WTC11 (cell line): Measurements from ENCODE around the gene GSDMA. TPM values are rescaled to one million over a fixed set of nuclear protein-coding genes. Genes with fewer than 3 reads are reported as not detected.

ENCODE experiments used
- ATAC-seq: fragments of 200-7000 bp; cut with Tn5 transposase; 2 replicates; pipeline ENCODE4 v1.10.0; 2021; ENCODE audit warnings: mild to moderate bottlenecking, moderate library complexity
- CTCF ChIA-PET: fragments of 300-600 bp; sonication (Branson Sonifier 250); formaldehyde crosslinking; loops from one replicate; lab custom pipeline; 2021; ENCODE audit warnings: antibody characterized with exemption; lab: Charles Lee
- POLR2A ChIA-PET: fragments of 350-600 bp; sonication (Branson Sonifier 250); formaldehyde crosslinking; loops from one replicate; lab custom pipeline; 2021; ENCODE audit warnings: antibody characterized with exemption; lab: Charles Lee
- DNase-seq: peaks from one replicate; pipeline ENCODE4 v3.0.0; 2021; ENCODE audit warnings: low spot score
- H3K27ac Mint-ChIP-seq: 2 replicates; pipeline ENCODE4 v1.8.0; 2021; ENCODE audit warnings: mixed read lengths
- H3K27me3 Mint-ChIP-seq: 2 replicates; pipeline ENCODE4 v1.8.0; 2021; ENCODE audit warnings: low read depth, mild to moderate bottlenecking, moderate library complexity, mixed read lengths
- H3K36me3 Mint-ChIP-seq: 2 replicates; pipeline ENCODE4 v1.8.0; 2021; ENCODE audit warnings: mixed read lengths
- H3K4me1 Mint-ChIP-seq: 2 replicates; pipeline ENCODE4 v1.8.0; 2022; ENCODE audit warnings: mixed read lengths
- H3K4me3 Mint-ChIP-seq: 2 replicates; pipeline ENCODE4 v1.8.0; 2021; ENCODE audit warnings: mild to moderate bottlenecking, moderate library complexity, mixed read lengths
- H3K9me3 Mint-ChIP-seq: 2 replicates; pipeline ENCODE4 v1.8.0; 2021; ENCODE audit warnings: mixed read lengths
- EMX1 ChIP-seq: fragments of 250-450 bp; sonication (Bioruptor Pico); IDR thresholded peaks from 2 replicates; pipeline ENCODE4 v1.8.0; 2021; ENCODE audit warnings: mild to moderate bottlenecking
- FOXJ3 ChIP-seq: sonication (generic); formaldehyde crosslinking; IDR thresholded peaks from 2 replicates; pipeline ENCODE4 v1.9.0; 2021; ENCODE audit warnings: missing genetic modification reagents, mild to moderate bottlenecking, borderline replicate concordance
- GABPB1 ChIP-seq: sonication (generic); formaldehyde crosslinking; IDR thresholded peaks from 2 replicates; pipeline ENCODE4 v1.8.1; 2023; ENCODE audit warnings: mild to moderate bottlenecking, missing genetic modification reagents
- JUN ChIP-seq: sonication (generic); formaldehyde crosslinking; IDR thresholded peaks from 2 replicates; pipeline ENCODE4 v1.8.0; 2023; ENCODE audit warnings: mild to moderate bottlenecking, missing genetic modification reagents
- NFE2L1 ChIP-seq: sonication (generic); formaldehyde crosslinking; IDR thresholded peaks from 2 replicates; pipeline ENCODE4 v1.8.1; 2023; ENCODE audit warnings: missing genetic modification reagents
- OVOL2 ChIP-seq: fragments of 250-450 bp; sonication (Bioruptor Pico); IDR thresholded peaks from 2 replicates; pipeline ENCODE4 v1.9.0; 2021; ENCODE audit warnings: mild to moderate bottlenecking, borderline replicate concordance
- ZNF219 ChIP-seq: sonication (generic); formaldehyde crosslinking; IDR thresholded peaks from 2 replicates; pipeline ENCODE4 v1.8.0; 2023; ENCODE audit warnings: missing genetic modification reagents, mild to moderate bottlenecking, borderline replicate concordance
- ZNF671 ChIP-seq: fragments of 250-450 bp; sonication (Bioruptor Pico); IDR thresholded peaks from 2 replicates; pipeline ENCODE4 v1.8.0; 2021; ENCODE audit warnings: mild to moderate bottlenecking
- total RNA-seq: library from RNA; stranded (reverse); gene quantifications from 3 replicates; pipeline ENCODE4 v1.2.3, GENCODE V29; 2021
- TF ChIP-seq, protein P1 (sequence below): sonication (generic); formaldehyde crosslinking; conservative IDR thresholded peaks from 2 replicates; pipeline ENCODE4 v1.8.1; 2023; ENCODE audit warnings: mild to moderate bottlenecking, low read depth, missing genetic modification reagents, moderate library complexity
- TF ChIP-seq, protein P2 (sequence below): sonication (generic); formaldehyde crosslinking; IDR thresholded peaks from 2 replicates; pipeline ENCODE4 v1.8.1; 2023; ENCODE audit warnings: mild to moderate bottlenecking, moderate library complexity, missing genetic modification reagents
- TF ChIP-seq, protein P3 (sequence below): sonication (generic); formaldehyde crosslinking; IDR thresholded peaks from 2 replicates; pipeline ENCODE4 v1.8.0; 2022; ENCODE audit warnings: mild to moderate bottlenecking, missing genetic modification reagents
- TF ChIP-seq, protein P4 (sequence below): sonication (generic); formaldehyde crosslinking; IDR thresholded peaks from 2 replicates; pipeline ENCODE4 v1.8.1; 2023; ENCODE audit warnings: mild to moderate bottlenecking, missing genetic modification reagents, moderate library complexity
- TF ChIP-seq, protein P5 (sequence below): sonication (generic); formaldehyde crosslinking; IDR thresholded peaks from 2 replicates; pipeline ENCODE4 v1.8.1; 2022; ENCODE audit warnings: mild to moderate bottlenecking, missing genetic modification reagents, moderate library complexity, borderline replicate concordance
- TF ChIP-seq, protein P6 (sequence below): sonication (generic); formaldehyde crosslinking; IDR thresholded peaks from 2 replicates; pipeline ENCODE4 v1.8.1; 2022; ENCODE audit warnings: missing genetic modification reagents, borderline replicate concordance
- TF ChIP-seq, protein P7 (sequence below): sonication (generic); formaldehyde crosslinking; IDR thresholded peaks from 2 replicates; pipeline ENCODE4 v1.8.1; 2023; ENCODE audit warnings: mild to moderate bottlenecking, missing genetic modification reagents

The GSDMA gene
- total RNA-seq, 1 experiment from 2014 or later = not detected

DNA sequence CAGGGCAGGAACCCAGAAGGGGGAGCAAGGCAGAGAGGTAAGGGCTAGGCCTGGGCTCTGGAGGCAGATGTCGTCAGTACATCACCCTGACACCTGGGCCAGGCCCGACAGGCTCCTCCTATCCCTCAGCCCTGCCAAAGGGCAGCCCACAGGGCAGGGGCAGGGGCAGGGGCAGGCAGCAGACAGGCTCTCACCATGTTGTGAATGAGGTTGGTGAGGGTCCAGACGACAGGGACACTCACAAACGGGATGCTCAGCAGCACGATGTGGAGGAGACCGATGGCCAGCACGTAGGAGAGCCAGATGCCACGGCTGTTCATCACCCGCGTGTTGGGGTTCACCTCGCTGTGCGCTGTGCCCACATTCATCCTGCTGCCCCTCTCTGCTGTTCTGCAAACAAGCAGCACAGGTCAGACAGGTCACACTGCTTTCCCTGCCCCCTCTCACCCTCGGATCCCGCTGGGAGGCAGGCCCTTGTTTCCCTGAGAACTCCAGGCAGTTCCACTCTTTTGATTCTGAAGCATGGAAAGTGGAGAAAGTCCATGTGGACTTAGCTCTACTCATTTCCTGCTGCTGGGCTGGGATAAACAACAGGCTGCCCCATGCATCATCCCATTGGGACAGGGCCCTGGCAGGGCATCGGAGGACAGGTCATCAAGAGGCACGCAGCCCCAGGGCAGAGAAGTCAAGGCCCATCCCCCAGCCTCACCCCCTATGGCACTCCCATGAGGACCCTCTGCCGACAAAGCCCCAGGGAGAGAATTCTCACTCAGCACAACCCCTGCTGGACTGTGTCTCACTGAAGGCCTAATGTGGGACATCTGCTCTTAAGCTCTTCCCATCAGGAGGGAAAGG lies 38.7 kb upstream of the GSDMA start:
- Mint-ChIP-seq H3K36me3 (peaks cover 17% of the 10 kb centered on the region), H3K27ac (peak overlapping the region; percentile 79; the same call in 1 of the 2 replicates), H3K9me3 (no peaks in the 10 kb centered on the region), H3K4me3 (no peak overlapping the region), H3K4me1 (peaks cover 34% of the 10 kb centered on the region), H3K27me3 (peaks cover 4% of the 10 kb centered on the region; the same call in 1 of the 2 replicates)
- ATAC-seq (no peak), DNase-seq (peak; percentile 27)
- TF ChIP-seq, protein P1, sequence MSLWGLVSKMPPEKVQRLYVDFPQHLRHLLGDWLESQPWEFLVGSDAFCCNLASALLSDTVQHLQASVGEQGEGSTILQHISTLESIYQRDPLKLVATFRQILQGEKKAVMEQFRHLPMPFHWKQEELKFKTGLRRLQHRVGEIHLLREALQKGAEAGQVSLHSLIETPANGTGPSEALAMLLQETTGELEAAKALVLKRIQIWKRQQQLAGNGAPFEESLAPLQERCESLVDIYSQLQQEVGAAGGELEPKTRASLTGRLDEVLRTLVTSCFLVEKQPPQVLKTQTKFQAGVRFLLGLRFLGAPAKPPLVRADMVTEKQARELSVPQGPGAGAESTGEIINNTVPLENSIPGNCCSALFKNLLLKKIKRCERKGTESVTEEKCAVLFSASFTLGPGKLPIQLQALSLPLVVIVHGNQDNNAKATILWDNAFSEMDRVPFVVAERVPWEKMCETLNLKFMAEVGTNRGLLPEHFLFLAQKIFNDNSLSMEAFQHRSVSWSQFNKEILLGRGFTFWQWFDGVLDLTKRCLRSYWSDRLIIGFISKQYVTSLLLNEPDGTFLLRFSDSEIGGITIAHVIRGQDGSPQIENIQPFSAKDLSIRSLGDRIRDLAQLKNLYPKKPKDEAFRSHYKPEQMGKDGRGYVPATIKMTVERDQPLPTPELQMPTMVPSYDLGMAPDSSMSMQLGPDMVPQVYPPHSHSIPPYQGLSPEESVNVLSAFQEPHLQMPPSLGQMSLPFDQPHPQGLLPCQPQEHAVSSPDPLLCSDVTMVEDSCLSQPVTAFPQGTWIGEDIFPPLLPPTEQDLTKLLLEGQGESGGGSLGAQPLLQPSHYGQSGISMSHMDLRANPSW (CRISPR knock-in tag) = no peak
- no peak for TF ChIP-seq OVOL2 (CRISPR knock-in tag)
- TF ChIP-seq, protein P2, sequence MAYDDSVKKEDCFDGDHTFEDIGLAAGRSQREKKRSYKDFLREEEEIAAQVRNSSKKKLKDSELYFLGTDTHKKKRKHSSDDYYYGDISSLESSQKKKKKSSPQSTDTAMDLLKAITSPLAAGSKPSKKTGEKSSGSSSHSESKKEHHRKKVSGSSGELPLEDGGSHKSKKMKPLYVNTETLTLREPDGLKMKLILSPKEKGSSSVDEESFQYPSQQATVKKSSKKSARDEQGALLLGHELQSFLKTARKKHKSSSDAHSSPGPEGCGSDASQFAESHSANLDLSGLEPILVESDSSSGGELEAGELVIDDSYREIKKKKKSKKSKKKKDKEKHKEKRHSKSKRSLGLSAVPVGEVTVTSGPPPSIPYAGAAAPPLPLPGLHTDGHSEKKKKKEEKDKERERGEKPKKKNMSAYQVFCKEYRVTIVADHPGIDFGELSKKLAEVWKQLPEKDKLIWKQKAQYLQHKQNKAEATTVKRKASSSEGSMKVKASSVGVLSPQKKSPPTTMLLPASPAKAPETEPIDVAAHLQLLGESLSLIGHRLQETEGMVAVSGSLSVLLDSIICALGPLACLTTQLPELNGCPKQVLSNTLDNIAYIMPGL (CRISPR knock-in tag) = no peak
- no peak for TF ChIP-seq ZNF219 (CRISPR knock-in tag)
- TF ChIP-seq, protein P3, sequence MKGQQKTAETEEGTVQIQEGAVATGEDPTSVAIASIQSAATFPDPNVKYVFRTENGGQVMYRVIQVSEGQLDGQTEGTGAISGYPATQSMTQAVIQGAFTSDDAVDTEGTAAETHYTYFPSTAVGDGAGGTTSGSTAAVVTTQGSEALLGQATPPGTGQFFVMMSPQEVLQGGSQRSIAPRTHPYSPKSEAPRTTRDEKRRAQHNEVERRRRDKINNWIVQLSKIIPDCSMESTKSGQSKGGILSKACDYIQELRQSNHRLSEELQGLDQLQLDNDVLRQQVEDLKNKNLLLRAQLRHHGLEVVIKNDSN (CRISPR knock-in tag) = no peak
- TF ChIP-seq, protein P4, sequence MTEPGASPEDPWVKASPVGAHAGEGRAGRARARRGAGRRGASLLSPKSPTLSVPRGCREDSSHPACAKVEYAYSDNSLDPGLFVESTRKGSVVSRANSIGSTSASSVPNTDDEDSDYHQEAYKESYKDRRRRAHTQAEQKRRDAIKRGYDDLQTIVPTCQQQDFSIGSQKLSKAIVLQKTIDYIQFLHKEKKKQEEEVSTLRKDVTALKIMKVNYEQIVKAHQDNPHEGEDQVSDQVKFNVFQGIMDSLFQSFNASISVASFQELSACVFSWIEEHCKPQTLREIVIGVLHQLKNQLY (CRISPR knock-in tag) = no peak
- TF ChIP-seq NFE2L1 (CRISPR knock-in tag) = no peak
- no peak for TF ChIP-seq JUN (CRISPR knock-in tag)
- TF ChIP-seq EMX1 (CRISPR knock-in tag) = no peak
- TF ChIP-seq, protein P5, sequence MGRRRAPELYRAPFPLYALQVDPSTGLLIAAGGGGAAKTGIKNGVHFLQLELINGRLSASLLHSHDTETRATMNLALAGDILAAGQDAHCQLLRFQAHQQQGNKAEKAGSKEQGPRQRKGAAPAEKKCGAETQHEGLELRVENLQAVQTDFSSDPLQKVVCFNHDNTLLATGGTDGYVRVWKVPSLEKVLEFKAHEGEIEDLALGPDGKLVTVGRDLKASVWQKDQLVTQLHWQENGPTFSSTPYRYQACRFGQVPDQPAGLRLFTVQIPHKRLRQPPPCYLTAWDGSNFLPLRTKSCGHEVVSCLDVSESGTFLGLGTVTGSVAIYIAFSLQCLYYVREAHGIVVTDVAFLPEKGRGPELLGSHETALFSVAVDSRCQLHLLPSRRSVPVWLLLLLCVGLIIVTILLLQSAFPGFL (CRISPR knock-in tag) = peak; percentile 42; the same call in 1 of the 2 replicates
- TF ChIP-seq, protein P6, sequence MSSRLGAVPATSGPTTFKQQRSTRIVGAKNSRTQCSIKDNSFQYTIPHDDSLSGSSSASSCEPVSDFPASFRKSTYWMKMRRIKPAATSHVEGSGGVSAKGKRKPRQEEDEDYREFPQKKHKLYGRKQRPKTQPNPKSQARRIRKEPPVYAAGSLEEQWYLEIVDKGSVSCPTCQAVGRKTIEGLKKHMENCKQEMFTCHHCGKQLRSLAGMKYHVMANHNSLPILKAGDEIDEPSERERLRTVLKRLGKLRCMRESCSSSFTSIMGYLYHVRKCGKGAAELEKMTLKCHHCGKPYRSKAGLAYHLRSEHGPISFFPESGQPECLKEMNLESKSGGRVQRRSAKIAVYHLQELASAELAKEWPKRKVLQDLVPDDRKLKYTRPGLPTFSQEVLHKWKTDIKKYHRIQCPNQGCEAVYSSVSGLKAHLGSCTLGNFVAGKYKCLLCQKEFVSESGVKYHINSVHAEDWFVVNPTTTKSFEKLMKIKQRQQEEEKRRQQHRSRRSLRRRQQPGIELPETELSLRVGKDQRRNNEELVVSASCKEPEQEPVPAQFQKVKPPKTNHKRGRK (CRISPR knock-in tag) = no peak
- no peak for TF ChIP-seq FOXJ3 (CRISPR knock-in tag)
- no peak for TF ChIP-seq ZNF671
- TF ChIP-seq GABPB1 (CRISPR knock-in tag) = peak; percentile 85
- CTCF ChIA-PET = interaction anchor here (1.0 to 1.3 kb wide), 4 partner anchors 24 to 141 kb away, joined by 3 to 4 read pairs (median 3); no protein-coding TSS in a partner anchor
- POLR2A ChIA-PET = no interaction called here

DNA sequence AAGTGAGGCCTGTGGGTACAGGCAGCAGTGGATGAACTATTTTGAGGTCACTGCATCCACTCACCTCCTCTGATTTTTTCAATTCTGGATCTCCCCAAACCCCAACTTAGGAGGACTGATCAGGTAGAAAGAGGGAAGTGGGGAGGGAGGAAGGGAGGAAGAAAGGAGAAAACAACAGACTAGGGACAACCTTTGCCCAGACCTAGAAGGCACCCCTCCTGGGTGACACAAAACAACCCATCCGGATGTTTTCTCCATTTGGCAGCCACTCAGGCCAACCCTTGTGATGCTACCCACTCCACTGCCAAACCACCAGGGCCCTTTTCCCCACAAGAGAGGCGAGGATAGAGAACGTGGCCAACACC lies 38.1 kb upstream of the GSDMA start:
- H3K9me3 Mint-ChIP-seq = no peaks in the 10 kb centered on the region
- H3K4me1 Mint-ChIP-seq = peaks cover 38% of the 10 kb centered on the region
- CTCF ChIA-PET = interaction anchor here (1.0 to 1.3 kb wide), 4 partner anchors 23 to 142 kb away, joined by 3 to 4 read pairs (median 3); no protein-coding TSS in a partner anchor
- no peak for DNase-seq
- H3K4me3 Mint-ChIP-seq = no peak overlapping the region
- peaks cover 4% of the 10 kb centered on the region; the same call in 1 of the 2 replicates for H3K27me3 Mint-ChIP-seq
- POLR2A ChIA-PET = no interaction called here
- peak overlapping the region; percentile 20; the same call in 1 of the 2 replicates for H3K27ac Mint-ChIP-seq
- ATAC-seq = no peak
- H3K36me3 Mint-ChIP-seq = peaks cover 13% of the 10 kb centered on the region
- TF ChIP-seq, protein P7, sequence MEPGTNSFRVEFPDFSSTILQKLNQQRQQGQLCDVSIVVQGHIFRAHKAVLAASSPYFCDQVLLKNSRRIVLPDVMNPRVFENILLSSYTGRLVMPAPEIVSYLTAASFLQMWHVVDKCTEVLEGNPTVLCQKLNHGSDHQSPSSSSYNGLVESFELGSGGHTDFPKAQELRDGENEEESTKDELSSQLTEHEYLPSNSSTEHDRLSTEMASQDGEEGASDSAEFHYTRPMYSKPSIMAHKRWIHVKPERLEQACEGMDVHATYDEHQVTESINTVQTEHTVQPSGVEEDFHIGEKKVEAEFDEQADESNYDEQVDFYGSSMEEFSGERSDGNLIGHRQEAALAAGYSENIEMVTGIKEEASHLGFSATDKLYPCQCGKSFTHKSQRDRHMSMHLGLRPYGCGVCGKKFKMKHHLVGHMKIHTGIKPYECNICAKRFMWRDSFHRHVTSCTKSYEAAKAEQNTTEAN (CRISPR knock-in tag) = no peak
